Smooth muscle cell (in vitro differentiated cells): ENCODE measurements around the gene KIF25. TPM values are rescaled to one million over a fixed set of nuclear protein-coding genes. Genes with fewer than 3 reads are reported as not detected.

Experiments used
- DNase-seq: peaks from one replicate; lab custom pipeline; 2025; ENCODE audit not compliant: unreplicated experiment; lab: John Stamatoyannopoulos, UW
- H2AFZ ChIP-seq: fragments of 200-600 bp; sonication (generic); 2 replicates; pipeline ENCODE4 v1.6.0; 2016; ENCODE audit warnings: antibody characterized with exemption, low read depth, mild to moderate bottlenecking
- H3F3A ChIP-seq: fragments of 200-600 bp; sonication (generic); 2 replicates; pipeline ENCODE4 v1.6.0; 2017; ENCODE audit warnings: antibody characterized with exemption, low read depth
- H3K27ac ChIP-seq: fragments of 200-600 bp; sonication (generic); 2 replicates; pipeline ENCODE4 v1.5.1; 2016; ENCODE audit warnings: low read depth, mild to moderate bottlenecking
- H3K27me3 ChIP-seq: fragments of 200-600 bp; sonication (generic); 2 replicates; pipeline ENCODE4 v1.6.1; 2016; ENCODE audit warnings: low read depth, mild to moderate bottlenecking
- H3K36me3 ChIP-seq: fragments of 200-600 bp; sonication (generic); 2 replicates; pipeline ENCODE4 v1.5.1; 2016; ENCODE audit warnings: low read depth
- H3K4me1 ChIP-seq: fragments of 200-600 bp; sonication (generic); 2 replicates; pipeline ENCODE4 v1.5.1; 2016; ENCODE audit warnings: low read depth
- H3K4me2 ChIP-seq: fragments of 200-600 bp; sonication (generic); 2 replicates; pipeline ENCODE4 v1.6.0; 2016; ENCODE audit warnings: mild to moderate bottlenecking
- H3K4me3 ChIP-seq: fragments of 200-600 bp; sonication (generic); 2 replicates; pipeline ENCODE4 v1.5.1; 2016; ENCODE audit warnings: mild to moderate bottlenecking
- H3K79me2 ChIP-seq: fragments of 200-600 bp; sonication (generic); 2 replicates; pipeline ENCODE4 v1.6.0; 2016; ENCODE audit warnings: low read depth, mild to moderate bottlenecking
- H3K9ac ChIP-seq: fragments of 200-600 bp; sonication (generic); 2 replicates; pipeline ENCODE4 v1.6.0; 2016; ENCODE audit warnings: low read depth
- H3K9me3 ChIP-seq: fragments of 200-600 bp; sonication (generic); replicated peaks from 2 replicates; pipeline ENCODE4 v1.5.1; 2016; ENCODE audit warnings: low read depth
- H4K20me1 ChIP-seq: fragments of 200-600 bp; sonication (generic); 2 replicates; pipeline ENCODE4 v1.6.0; 2016; ENCODE audit warnings: low read depth
- WGBS: methylation state at CpG from one replicate; pipeline ENCODE4 v1.1.7; 2016; ENCODE audit warnings: low lambda C conversion rate; 5-methylcytosine and 5-hydroxymethylcytosine counted together
- polyA plus RNA-seq: library from polyadenylated mRNA; unstranded; fragments of >200 nt; fragmentation: Nextera tagmentation; extraction: Ambion mirVana; gene quantifications from 2 replicates; pipeline ENCODE4 v1.2.1, GENCODE V29; 2016
- total RNA-seq: library from RNA; depleted of rRNA; stranded (reverse); fragments of >200 nt; gene quantifications from 2 replicates; pipeline ENCODE4 v1.2.3, GENCODE V29; 2014
- TF ChIP-seq, protein P1 (sequence below): fragments of 200-600 bp; sonication (generic); IDR thresholded peaks from 2 replicates; pipeline ENCODE4 v1.5.1; 2017; ENCODE audit warnings: borderline replicate concordance, mild to moderate bottlenecking, antibody characterized with exemption; ENCODE audit not compliant: insufficient read depth, poor library complexity, severe bottlenecking

The KIF25 gene
- total and polyA plus RNA-seq, 2 experiments from 2014 or later, result 0.22 to 1.5 TPM

DNA sequence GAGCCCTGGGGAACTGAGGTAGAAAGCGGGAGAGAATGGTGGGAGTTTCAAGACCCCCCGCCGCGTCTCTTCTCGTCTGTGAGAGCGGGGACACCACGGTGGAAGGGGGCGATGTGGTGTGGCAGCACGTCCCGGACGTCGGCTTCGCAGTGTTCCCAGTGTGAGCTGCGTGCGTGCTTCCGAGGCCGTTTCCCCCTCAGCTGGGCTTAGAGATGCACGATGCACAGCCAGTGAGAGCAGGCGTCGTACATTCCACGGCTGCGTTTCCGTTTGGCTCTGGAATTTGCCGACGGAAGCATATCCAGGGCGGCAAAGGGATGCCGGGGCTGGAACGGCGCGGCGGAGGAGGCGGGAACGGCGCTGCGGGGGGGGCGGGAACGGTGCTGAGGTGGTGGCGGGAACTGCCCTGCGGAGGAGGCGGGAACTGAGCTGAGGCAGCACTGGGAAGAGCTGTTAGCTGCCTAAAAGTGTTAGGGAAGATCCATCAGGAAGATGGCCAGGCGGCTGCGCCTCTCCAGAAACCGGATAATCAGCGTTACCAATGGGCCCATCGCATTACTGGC lies 37.7 kb downstream of the KIF25 start:
- Histone ChIP-seq H3K4me3 (peak overlapping the region; percentile 38), H3K27me3 (no peaks in the 10 kb centered on the region), H3K36me3 (no peaks in the 10 kb centered on the region), H3K79me2 (no peaks in the 10 kb centered on the region), H3K9me3 (peaks cover 7% of the 10 kb centered on the region), H2AFZ (peak overlapping the region; percentile 82), H4K20me1 (no peaks in the 10 kb centered on the region), H3F3A (peaks cover 65% of the 10 kb centered on the region), H3K9ac (peak overlapping the region; percentile 56), H3K27ac (peak overlapping the region; percentile 93), H3K4me2 (peak overlapping the region; percentile 89), H3K4me1 (peaks cover 39% of the 10 kb centered on the region)
- DNase-seq, result peak; percentile 19
- 20% methylated on average over 41 of the region's 45 CpGs for WGBS
- TF ChIP-seq, protein P1, sequence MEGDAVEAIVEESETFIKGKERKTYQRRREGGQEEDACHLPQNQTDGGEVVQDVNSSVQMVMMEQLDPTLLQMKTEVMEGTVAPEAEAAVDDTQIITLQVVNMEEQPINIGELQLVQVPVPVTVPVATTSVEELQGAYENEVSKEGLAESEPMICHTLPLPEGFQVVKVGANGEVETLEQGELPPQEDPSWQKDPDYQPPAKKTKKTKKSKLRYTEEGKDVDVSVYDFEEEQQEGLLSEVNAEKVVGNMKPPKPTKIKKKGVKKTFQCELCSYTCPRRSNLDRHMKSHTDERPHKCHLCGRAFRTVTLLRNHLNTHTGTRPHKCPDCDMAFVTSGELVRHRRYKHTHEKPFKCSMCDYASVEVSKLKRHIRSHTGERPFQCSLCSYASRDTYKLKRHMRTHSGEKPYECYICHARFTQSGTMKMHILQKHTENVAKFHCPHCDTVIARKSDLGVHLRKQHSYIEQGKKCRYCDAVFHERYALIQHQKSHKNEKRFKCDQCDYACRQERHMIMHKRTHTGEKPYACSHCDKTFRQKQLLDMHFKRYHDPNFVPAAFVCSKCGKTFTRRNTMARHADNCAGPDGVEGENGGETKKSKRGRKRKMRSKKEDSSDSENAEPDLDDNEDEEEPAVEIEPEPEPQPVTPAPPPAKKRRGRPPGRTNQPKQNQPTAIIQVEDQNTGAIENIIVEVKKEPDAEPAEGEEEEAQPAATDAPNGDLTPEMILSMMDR, result no peak

- Histone ChIP-seq H3F3A (peaks cover 61% of the 10 kb centered on the region), H3K79me2 (no peaks in the 10 kb centered on the region), H3K27me3 (no peaks in the 10 kb centered on the region), H3K27ac (peak overlapping the region; percentile 93), H3K4me1 (peaks cover 35% of the 10 kb centered on the region), H4K20me1 (no peaks in the 10 kb centered on the region), H3K9me3 (peaks cover 10% of the 10 kb centered on the region), H3K4me2 (peak overlapping the region; percentile 89), H2AFZ (peak overlapping the region; percentile 82), H3K36me3 (no peaks in the 10 kb centered on the region), H3K4me3 (peak overlapping the region; percentile 38), H3K9ac (peak overlapping the region; percentile 56)
- TF ChIP-seq, protein P1, result no peak
- 20% methylated on average over 29 of the region's 29 CpGs for WGBS
- no peak for DNase-seq
Observed at GRCh38 chr6:168035661-168036545, 38.4 kb downstream of the KIF25 start.

- Histone ChIP-seq H3K9me3 (peaks cover 13% of the 10 kb centered on the region), H2AFZ (no peak overlapping the region), H3K4me2 (no peak overlapping the region), H3K36me3 (no peaks in the 10 kb centered on the region), H3K4me3 (no peak overlapping the region), H3K4me1 (peaks cover 23% of the 10 kb centered on the region), H3K9ac (no peak overlapping the region), H4K20me1 (no peaks in the 10 kb centered on the region), H3K79me2 (no peaks in the 10 kb centered on the region), H3F3A (peaks cover 47% of the 10 kb centered on the region), H3K27me3 (no peaks in the 10 kb centered on the region), H3K27ac (peak overlapping the region; percentile 93)
- TF ChIP-seq, protein P1, result no peak
- WGBS, result 73% methylated on average over 6 of the region's 6 CpGs
- DNase-seq, result no peak
Observed at GRCh38 chr6:168037242-168037641, 39.8 kb downstream of the KIF25 start.
